NCI-H226 (cell line): ENCODE results near the gene SMARCD3.

ENCODE experiments used
- DNase-seq: peaks from one replicate; pipeline ENCODE4 v3.0.0-alpha.2; 2015

SMARCD3 gene

DNA sequence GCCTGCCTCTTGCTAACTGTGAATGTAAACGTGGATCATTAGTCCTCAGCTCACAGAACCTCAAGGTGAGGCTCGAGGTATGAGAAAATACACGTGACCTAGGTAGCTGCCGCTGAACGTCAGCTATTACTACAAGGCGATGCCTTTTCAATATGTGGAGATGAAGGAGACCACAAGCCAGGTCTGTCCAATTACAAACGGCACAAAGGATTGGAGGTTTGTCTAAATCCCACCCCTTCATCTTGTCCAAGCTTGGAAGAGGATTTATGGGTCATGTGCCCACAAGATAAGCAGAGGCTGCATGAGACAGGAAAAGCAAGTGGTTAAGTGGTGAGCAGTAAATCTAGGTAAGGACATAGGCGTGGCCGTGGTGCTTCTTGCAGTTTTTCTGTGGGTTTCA lies 41.6 kb downstream of the SMARCD3 start:
- DNase-seq, result no peak

- DNase-seq, result no peak
Observed at GRCh38 chr7:151205730-151206129, 42.8 kb downstream of the SMARCD3 start.

DNA sequence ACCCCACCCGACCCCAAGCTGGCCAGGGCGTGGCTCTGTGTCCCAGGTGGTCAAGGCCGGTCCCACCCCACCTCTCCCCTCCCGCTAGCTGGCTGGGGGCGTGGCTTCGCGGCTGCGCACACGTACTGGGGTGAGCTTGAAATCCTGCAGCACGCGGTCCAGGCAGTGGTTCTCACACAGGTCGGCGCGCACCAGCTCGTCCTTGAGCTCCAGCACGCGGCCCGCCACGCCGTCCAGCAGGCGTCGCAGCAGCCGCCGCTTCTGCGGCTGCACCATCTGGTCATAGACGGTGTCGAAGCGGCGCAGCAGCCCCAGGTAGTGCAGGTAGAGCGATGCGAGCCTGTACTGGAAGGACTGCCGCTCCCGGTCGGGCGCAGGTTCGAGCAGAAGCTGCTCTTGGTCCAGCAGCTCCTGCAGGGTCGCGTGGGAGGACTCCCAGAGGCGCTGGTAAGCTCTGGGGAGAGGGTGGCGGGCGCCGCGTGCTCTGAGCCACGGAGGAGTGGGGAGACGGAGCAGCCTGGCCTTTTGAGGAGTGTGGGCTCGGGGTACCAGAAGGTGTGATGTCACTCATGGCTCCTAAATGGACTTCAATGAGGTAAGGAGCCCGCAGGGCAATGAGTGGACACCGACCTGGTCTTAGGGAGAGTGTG lies 44.0 kb downstream of the SMARCD3 start:
- no peak for DNase-seq

- no peak for DNase-seq
Observed at GRCh38 chr7:151202836-151203235, 45.7 kb downstream of the SMARCD3 start.

DNA sequence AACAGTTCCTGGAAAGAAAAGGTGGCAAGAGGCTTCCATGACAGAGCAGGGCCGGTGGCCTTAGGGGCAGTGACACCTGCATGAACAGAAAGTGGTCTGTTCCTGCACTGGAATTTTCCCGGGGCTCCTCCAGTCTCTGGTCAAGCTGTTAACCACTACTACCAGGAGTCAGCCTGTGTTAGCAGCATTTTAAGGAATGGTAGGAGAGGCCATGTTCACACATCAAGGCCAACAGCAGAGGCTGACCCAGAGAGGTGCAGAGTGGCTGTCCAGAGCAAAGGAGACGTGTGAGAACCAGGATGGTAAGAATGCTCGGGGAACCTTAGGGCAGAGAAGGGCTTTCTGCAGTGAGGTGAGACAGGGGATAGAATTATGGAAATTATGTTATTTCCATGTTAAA lies 46.7 kb downstream of the SMARCD3 start:
- no peak for DNase-seq

GRCh38 chr7:151201344-151201743 lies 47.1 kb downstream of the SMARCD3 start:
- no peak for DNase-seq

GRCh38 chr7:151198945-151199848 lies 49.3 kb downstream of the SMARCD3 start:
- DNase-seq, result no peak

DNA sequence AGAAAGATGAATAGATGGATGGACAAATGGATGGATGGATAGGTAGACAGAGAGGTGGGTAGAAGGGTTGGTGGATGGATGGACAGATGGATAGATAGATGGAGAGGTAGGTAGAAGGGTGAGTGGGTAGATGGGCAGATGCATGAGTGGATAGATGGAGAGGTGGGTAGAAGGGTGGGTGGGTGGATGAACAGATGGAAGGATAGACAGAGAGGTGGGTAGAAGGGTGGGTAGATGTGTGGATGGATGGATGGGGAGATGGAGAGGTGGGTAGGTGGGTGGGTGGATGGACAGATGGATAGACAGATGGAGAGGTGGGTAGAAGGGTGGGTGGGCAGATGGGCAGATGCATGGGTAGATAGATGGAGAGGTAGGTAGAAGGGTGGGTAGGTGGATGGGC lies 50.6 kb downstream of the SMARCD3 start:
- no peak for DNase-seq

GRCh38 chr7:151195616-151196450 lies 52.7 kb downstream of the SMARCD3 start:
- DNase-seq, result no peak

GRCh38 chr7:151194188-151194587 lies 54.3 kb downstream of the SMARCD3 start:
- no peak for DNase-seq

DNA sequence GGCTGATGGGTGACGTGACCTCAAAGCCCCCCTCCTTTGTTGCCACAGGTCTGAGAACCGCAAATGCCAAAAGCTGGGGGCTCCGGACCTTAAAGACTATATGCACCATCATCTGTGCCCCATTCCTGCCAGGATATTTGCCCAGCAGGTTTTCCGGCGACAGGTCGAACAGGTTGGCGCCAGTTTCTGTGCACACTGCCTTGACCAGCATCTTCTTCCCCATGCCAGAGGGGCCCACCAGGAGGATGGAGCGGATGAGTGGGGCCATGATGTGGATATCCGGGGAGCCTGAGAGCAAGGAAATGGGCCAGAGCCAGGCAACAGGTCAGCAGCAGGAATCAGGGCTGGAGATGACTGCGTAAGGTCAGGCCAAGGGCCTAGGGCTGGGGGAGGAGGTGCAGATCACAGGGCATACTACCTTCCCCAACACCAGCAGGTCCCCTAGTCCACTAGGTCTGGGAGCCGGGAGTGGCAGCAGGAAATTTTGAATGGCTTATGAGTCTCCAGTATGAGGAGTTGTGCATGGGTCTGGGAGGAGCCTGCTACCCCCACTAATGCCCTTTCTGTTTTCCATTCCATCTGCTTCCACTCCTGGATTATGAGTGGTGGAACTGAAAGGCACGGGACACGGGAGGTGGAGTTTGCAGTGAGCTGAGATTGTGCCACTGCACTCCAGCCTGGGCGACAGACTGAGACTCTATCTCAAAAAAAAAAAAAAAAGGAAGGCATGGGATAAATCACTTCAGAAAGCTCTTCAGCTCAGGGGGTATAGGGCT lies 55.1 kb downstream of the SMARCD3 start:
- no peak for DNase-seq

DNA sequence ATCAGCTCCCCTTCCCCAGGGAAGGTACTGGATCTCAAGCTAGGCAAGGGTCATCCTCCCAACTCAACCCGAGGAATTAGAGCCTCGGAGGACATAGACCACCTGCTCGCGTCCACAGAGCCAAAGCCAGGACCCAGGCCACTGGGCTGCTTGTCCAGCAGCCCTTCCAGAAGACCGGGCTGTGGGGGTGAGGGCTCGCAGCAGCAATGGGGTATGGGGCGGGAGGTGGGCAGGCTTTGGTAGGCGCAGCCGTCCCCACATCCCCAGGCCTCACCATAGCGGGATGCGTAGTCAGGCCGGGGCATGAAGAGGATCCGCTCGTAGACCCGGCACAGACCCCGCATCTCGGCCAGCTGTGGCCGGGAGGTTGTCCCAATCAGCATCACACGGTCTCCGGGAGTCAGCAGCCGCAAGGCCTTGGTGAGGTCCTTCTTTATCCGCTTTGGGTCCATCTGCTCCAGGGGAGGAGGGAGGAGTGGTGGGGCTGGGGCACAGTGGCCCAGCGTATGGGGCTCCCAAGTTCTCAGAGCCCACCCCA lies 56.4 kb downstream of the SMARCD3 start:
- no peak for DNase-seq

- no peak for DNase-seq
Observed at GRCh38 chr7:151191544-151191943, 57.0 kb downstream of the SMARCD3 start.

- DNase-seq, result no peak
Observed at GRCh38 chr7:151189038-151189437, 59.5 kb downstream of the SMARCD3 start.
